K562 (cell line): Measurements from ENCODE around the gene PRKCB. TPM values are rescaled to one million over a fixed set of nuclear protein-coding genes. Genes with fewer than 3 reads are reported as not detected.

Experiments used
- MCM7 ChIP-seq, 2 experiments: fragments of 450-650 bp; IDR thresholded peaks; 2 replicates each; pipeline ENCODE4 v1.6.1; 2016 to 2018
- ZNF134 ChIP-seq: fragments of 250-450 bp; sonication (Bioruptor Pico); conservative IDR thresholded peaks from 2 replicates; pipeline ENCODE4 v1.4.0; 2020
- ZNF77 ChIP-seq: fragments of 250-450 bp; sonication (Bioruptor Pico); IDR thresholded peaks from 2 replicates; pipeline ENCODE4 v1.5.0; 2020
- polyA plus RNA-seq, 8 experiments: library from polyadenylated mRNA; depleted of rRNA in 4 of 8; stranded (reverse) in 5 of 8; unstranded in 3 of 8; fragments of >200 nt; fragmentation: Nextera tagmentation in 2 of 8; fragmentation: Illumina TruSeq in 1 of 8; extraction: Ambion mirVana in 2 of 8; extraction: Trizol in 1 of 8; gene quantifications; 2 replicates each; pipeline versions ENCODE4 v1.2.1 to v1.2.3, GENCODE V29; 2011 to 2014; ENCODE audit warnings: inconsistent platforms in 1 of 8, missing spikeins in 1 of 8
- total RNA-seq, 7 experiments: library from RNA; depleted of rRNA in 6 of 7; stranded (reverse); fragments of >200 nt in 6 of 7; fragmentation: Illumina TruSeq in 2 of 7; extraction: Trizol in 2 of 7; gene quantifications; 2 replicates each; pipeline versions ENCODE4 v1.2.1 to v1.2.3, GENCODE V29; 2011 to 2021; ENCODE audit warnings: low replicate concordance in 1 of 7
- TF ChIP-seq, protein P1 (sequence below): sonication (generic); formaldehyde crosslinking; IDR thresholded peaks from 2 replicates; pipeline ENCODE4 v1.8.1; 2022; ENCODE audit warnings: missing genetic modification reagents
- TF ChIP-seq, protein P2 (sequence below): fragments of 450-650 bp; IDR thresholded peaks from 2 replicates; pipeline ENCODE4 v1.6.1; 2016; ENCODE audit warnings: mild to moderate bottlenecking, moderate library complexity
- TF ChIP-seq, protein P3 (sequence below): fragments of 200-400 bp; formaldehyde crosslinking; IDR thresholded peaks from 2 replicates; pipeline ENCODE4 v1.6.1; 2017; ENCODE audit warnings: mild to moderate bottlenecking, low read depth, low read length, moderate library complexity
- TF ChIP-seq, protein P4 (sequence below): fragments of 450-650 bp; IDR thresholded peaks from 2 replicates; pipeline ENCODE4 v1.6.1; 2017; ENCODE audit warnings: antibody characterized with exemption, mild to moderate bottlenecking

PRKCB gene
- total and polyA plus RNA-seq, 9 of the 15 experiments (the other 6 are each of a cell fraction or from before 2014, with no cell fraction given) = 49.9 to 276 (median 148) TPM

DNA sequence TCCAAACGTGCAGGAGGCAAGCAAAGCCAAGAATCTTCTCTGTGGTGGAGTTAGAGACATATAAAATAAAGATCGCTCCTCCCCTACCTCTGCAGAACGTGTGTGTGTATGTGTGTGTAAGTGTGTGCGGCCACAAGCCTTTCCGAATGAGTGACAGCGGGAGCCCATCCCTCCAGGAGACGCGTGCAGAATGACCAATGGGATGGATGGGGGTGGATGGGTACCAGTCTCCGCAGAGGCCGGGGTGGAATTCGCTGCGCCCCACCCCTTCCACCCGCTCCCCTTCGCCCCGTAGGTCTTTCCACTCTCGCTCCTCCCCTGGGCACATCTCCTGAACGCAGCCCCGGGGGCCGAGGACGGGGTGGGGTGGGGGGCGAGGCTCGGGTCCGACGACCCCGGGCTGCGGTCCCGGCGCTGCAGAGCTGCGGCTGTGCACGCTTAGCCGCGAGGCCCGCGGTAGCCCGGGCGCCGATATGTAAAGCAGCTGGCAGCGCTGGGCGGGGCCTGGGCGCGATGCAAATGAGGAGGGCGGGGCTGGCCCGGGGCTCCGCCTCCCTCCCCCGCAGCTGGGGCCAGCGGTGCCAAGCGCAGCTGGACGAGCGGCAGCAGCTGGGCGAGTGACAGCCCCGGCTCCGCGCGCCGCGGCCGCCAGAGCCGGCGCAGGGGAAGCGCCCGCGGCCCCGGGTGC lies at the start of gene PRKCB (continued):
- TF ChIP-seq, protein P1, sequence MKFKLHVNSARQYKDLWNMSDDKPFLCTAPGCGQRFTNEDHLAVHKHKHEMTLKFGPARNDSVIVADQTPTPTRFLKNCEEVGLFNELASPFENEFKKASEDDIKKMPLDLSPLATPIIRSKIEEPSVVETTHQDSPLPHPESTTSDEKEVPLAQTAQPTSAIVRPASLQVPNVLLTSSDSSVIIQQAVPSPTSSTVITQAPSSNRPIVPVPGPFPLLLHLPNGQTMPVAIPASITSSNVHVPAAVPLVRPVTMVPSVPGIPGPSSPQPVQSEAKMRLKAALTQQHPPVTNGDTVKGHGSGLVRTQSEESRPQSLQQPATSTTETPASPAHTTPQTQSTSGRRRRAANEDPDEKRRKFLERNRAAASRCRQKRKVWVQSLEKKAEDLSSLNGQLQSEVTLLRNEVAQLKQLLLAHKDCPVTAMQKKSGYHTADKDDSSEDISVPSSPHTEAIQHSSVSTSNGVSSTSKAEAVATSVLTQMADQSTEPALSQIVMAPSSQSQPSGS (CRISPR knock-in tag) = no peak
- TF ChIP-seq, protein P2, sequence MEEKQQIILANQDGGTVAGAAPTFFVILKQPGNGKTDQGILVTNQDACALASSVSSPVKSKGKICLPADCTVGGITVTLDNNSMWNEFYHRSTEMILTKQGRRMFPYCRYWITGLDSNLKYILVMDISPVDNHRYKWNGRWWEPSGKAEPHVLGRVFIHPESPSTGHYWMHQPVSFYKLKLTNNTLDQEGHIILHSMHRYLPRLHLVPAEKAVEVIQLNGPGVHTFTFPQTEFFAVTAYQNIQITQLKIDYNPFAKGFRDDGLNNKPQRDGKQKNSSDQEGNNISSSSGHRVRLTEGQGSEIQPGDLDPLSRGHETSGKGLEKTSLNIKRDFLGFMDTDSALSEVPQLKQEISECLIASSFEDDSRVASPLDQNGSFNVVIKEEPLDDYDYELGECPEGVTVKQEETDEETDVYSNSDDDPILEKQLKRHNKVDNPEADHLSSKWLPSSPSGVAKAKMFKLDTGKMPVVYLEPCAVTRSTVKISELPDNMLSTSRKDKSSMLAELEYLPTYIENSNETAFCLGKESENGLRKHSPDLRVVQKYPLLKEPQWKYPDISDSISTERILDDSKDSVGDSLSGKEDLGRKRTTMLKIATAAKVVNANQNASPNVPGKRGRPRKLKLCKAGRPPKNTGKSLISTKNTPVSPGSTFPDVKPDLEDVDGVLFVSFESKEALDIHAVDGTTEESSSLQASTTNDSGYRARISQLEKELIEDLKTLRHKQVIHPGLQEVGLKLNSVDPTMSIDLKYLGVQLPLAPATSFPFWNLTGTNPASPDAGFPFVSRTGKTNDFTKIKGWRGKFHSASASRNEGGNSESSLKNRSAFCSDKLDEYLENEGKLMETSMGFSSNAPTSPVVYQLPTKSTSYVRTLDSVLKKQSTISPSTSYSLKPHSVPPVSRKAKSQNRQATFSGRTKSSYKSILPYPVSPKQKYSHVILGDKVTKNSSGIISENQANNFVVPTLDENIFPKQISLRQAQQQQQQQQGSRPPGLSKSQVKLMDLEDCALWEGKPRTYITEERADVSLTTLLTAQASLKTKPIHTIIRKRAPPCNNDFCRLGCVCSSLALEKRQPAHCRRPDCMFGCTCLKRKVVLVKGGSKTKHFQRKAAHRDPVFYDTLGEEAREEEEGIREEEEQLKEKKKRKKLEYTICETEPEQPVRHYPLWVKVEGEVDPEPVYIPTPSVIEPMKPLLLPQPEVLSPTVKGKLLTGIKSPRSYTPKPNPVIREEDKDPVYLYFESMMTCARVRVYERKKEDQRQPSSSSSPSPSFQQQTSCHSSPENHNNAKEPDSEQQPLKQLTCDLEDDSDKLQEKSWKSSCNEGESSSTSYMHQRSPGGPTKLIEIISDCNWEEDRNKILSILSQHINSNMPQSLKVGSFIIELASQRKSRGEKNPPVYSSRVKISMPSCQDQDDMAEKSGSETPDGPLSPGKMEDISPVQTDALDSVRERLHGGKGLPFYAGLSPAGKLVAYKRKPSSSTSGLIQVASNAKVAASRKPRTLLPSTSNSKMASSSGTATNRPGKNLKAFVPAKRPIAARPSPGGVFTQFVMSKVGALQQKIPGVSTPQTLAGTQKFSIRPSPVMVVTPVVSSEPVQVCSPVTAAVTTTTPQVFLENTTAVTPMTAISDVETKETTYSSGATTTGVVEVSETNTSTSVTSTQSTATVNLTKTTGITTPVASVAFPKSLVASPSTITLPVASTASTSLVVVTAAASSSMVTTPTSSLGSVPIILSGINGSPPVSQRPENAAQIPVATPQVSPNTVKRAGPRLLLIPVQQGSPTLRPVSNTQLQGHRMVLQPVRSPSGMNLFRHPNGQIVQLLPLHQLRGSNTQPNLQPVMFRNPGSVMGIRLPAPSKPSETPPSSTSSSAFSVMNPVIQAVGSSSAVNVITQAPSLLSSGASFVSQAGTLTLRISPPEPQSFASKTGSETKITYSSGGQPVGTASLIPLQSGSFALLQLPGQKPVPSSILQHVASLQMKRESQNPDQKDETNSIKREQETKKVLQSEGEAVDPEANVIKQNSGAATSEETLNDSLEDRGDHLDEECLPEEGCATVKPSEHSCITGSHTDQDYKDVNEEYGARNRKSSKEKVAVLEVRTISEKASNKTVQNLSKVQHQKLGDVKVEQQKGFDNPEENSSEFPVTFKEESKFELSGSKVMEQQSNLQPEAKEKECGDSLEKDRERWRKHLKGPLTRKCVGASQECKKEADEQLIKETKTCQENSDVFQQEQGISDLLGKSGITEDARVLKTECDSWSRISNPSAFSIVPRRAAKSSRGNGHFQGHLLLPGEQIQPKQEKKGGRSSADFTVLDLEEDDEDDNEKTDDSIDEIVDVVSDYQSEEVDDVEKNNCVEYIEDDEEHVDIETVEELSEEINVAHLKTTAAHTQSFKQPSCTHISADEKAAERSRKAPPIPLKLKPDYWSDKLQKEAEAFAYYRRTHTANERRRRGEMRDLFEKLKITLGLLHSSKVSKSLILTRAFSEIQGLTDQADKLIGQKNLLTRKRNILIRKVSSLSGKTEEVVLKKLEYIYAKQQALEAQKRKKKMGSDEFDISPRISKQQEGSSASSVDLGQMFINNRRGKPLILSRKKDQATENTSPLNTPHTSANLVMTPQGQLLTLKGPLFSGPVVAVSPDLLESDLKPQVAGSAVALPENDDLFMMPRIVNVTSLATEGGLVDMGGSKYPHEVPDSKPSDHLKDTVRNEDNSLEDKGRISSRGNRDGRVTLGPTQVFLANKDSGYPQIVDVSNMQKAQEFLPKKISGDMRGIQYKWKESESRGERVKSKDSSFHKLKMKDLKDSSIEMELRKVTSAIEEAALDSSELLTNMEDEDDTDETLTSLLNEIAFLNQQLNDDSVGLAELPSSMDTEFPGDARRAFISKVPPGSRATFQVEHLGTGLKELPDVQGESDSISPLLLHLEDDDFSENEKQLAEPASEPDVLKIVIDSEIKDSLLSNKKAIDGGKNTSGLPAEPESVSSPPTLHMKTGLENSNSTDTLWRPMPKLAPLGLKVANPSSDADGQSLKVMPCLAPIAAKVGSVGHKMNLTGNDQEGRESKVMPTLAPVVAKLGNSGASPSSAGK = no peak
- TF ChIP-seq, protein P3, sequence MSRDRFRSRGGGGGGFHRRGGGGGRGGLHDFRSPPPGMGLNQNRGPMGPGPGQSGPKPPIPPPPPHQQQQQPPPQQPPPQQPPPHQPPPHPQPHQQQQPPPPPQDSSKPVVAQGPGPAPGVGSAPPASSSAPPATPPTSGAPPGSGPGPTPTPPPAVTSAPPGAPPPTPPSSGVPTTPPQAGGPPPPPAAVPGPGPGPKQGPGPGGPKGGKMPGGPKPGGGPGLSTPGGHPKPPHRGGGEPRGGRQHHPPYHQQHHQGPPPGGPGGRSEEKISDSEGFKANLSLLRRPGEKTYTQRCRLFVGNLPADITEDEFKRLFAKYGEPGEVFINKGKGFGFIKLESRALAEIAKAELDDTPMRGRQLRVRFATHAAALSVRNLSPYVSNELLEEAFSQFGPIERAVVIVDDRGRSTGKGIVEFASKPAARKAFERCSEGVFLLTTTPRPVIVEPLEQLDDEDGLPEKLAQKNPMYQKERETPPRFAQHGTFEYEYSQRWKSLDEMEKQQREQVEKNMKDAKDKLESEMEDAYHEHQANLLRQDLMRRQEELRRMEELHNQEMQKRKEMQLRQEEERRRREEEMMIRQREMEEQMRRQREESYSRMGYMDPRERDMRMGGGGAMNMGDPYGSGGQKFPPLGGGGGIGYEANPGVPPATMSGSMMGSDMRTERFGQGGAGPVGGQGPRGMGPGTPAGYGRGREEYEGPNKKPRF = no peak
- TF ChIP-seq MCM7 (IDR thresholded peaks at IDR 0.05) = no peak
- TF ChIP-seq, protein P4, sequence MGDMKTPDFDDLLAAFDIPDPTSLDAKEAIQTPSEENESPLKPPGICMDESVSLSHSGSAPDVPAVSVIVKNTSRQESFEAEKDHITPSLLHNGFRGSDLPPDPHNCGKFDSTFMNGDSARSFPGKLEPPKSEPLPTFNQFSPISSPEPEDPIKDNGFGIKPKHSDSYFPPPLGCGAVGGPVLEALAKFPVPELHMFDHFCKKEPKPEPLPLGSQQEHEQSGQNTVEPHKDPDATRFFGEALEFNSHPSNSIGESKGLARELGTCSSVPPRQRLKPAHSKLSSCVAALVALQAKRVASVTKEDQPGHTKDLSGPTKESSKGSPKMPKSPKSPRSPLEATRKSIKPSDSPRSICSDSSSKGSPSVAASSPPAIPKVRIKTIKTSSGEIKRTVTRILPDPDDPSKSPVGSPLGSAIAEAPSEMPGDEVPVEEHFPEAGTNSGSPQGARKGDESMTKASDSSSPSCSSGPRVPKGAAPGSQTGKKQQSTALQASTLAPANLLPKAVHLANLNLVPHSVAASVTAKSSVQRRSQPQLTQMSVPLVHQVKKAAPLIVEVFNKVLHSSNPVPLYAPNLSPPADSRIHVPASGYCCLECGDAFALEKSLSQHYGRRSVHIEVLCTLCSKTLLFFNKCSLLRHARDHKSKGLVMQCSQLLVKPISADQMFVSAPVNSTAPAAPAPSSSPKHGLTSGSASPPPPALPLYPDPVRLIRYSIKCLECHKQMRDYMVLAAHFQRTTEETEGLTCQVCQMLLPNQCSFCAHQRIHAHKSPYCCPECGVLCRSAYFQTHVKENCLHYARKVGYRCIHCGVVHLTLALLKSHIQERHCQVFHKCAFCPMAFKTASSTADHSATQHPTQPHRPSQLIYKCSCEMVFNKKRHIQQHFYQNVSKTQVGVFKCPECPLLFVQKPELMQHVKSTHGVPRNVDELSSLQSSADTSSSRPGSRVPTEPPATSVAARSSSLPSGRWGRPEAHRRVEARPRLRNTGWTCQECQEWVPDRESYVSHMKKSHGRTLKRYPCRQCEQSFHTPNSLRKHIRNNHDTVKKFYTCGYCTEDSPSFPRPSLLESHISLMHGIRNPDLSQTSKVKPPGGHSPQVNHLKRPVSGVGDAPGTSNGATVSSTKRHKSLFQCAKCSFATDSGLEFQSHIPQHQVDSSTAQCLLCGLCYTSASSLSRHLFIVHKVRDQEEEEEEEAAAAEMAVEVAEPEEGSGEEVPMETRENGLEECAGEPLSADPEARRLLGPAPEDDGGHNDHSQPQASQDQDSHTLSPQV = 0 out of 2 replicates have a peak, but pooled peaks have one; percentile 30
- TF ChIP-seq ZNF134 (CRISPR knock-in tag) = no peak
- TF ChIP-seq ZNF77 = no peak
